Sigmoid colon (tissue), 4 donors: Measurements from ENCODE around the gene FBXL17.

Experiments
- EP300 ChIP-seq, 4 donors: sonication (generic); formaldehyde crosslinking; IDR thresholded peaks; one replicate each; pipeline ENCODE4 v1.6.1; 2017; ENCODE audit warnings: antibody characterized with exemption in 4 of 4
- POLR2A ChIP-seq, 2 donors: fragments of 450-650 bp; IDR thresholded peaks; one replicate each; pipeline ENCODE4 v1.6.1; 2016; ENCODE audit warnings: antibody characterized with exemption in 2 of 2, mild to moderate bottlenecking in 2 of 2, moderate library complexity in 2 of 2
- POLR2AphosphoS5 ChIP-seq, 4 donors: sonication (generic); formaldehyde crosslinking; IDR thresholded peaks; one replicate each; pipeline ENCODE4 v1.6.1; 2017; ENCODE audit warnings: antibody characterized with exemption in 4 of 4
- TF ChIP-seq, protein P1 (sequence below), 4 experiments: fragments of 450-650 bp in 3 of 4; fragments of 200-600 bp in 1 of 4; IDR thresholded peaks; one replicate each; pipeline ENCODE4 v1.5.1; 2016 to 2019; ENCODE audit warnings: antibody characterized with exemption in 4 of 4, mild to moderate bottlenecking in 3 of 4, moderate library complexity in 2 of 4

DNA sequence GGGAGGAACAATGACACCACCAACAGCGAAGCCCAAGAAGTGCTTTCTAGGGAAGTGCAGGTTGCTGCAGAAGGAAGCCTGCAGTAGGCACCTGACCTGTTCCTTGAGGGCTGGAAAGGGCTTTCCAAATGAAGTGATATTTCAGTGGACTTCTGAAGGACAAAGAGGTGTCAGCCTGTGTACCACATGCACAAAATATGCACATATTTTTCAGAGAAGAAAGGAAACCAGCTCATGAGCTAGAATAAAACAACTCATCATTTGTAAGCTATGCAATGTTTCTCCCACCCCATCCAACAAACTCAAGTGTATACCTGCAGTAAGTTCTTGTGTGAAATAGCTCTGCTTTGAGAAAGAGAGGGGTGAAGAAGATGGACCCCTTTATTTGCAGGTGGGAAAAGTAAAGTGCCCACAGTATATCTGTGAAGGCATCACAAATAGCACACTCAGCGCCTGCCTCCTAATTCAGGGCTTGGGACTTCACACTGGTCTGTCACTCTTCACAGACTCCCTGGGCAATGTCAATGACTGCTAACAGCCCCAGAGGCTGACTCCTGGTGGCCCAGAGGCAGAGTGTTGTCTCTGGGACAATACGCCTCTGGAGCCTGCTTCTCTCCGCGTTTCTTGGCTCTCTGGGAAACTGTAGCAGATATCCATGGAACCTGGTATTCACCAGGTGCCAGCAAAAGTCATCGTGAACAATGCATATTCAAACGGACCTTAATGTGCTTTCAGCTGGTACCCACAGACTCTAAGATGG lies 513.1 kb downstream of the FBXL17 start:
- TF ChIP-seq, protein P1, sequence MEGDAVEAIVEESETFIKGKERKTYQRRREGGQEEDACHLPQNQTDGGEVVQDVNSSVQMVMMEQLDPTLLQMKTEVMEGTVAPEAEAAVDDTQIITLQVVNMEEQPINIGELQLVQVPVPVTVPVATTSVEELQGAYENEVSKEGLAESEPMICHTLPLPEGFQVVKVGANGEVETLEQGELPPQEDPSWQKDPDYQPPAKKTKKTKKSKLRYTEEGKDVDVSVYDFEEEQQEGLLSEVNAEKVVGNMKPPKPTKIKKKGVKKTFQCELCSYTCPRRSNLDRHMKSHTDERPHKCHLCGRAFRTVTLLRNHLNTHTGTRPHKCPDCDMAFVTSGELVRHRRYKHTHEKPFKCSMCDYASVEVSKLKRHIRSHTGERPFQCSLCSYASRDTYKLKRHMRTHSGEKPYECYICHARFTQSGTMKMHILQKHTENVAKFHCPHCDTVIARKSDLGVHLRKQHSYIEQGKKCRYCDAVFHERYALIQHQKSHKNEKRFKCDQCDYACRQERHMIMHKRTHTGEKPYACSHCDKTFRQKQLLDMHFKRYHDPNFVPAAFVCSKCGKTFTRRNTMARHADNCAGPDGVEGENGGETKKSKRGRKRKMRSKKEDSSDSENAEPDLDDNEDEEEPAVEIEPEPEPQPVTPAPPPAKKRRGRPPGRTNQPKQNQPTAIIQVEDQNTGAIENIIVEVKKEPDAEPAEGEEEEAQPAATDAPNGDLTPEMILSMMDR (IDR thresholded peaks at IDR 0.05): no peak
- TF ChIP-seq POLR2A (IDR thresholded peaks at IDR 0.05) (no peak), POLR2AphosphoS5 (IDR thresholded peaks at IDR 0.05) (no peak), EP300 (IDR thresholded peaks at IDR 0.05) (no peak)
